Right lobe of liver (tissue), 6 donors: ENCODE results near the gene GCLC. TPM values are rescaled to one million over a fixed set of nuclear protein-coding genes. Genes with fewer than 3 reads are reported as not detected.

Experiments
- ATAC-seq, 4 donors: fragments of 200-7000 bp; cut with Tn5 transposase; one replicate each; pipeline ENCODE4 v1.9.1; 2020; ENCODE audit warnings: mild to moderate bottlenecking in 4 of 4, moderate library complexity in 4 of 4
- DNase-seq, 3 donors: peaks; one replicate each; pipeline ENCODE4 v3.0.0-alpha.2; 2020
- H3K27ac ChIP-seq, 3 donors: fragments of 200-600 bp; one replicate each; pipeline ENCODE4 v1.8.0; 2022
- H3K27me3 ChIP-seq, 2 donors: fragments of 200-600 bp; one replicate each; pipeline ENCODE4 v1.8.0; 2022
- H3K36me3 ChIP-seq, 4 donors: fragments of 200-600 bp; sonication (generic) in 1 of 4; one replicate each; pipeline versions ENCODE4 v1.5.1 to v1.8.0; 2017 to 2022; ENCODE audit warnings: control low read depth in 1 of 4
- H3K4me1 ChIP-seq, 4 donors: fragments of 200-600 bp; sonication (generic) in 1 of 4; one replicate each; pipeline versions ENCODE4 v1.5.1 to v1.8.0; 2017 to 2022; ENCODE audit warnings: control low read depth in 1 of 4
- H3K4me3 ChIP-seq, 3 donors: fragments of 200-600 bp; one replicate each; pipeline ENCODE4 v1.8.0; 2022
- H3K9me3 ChIP-seq, 4 donors: fragments of 200-600 bp; sonication (generic) in 1 of 4; one replicate each; pipeline versions ENCODE4 v1.5.1 to v1.8.0; 2017 to 2022; ENCODE audit warnings: control low read depth in 1 of 4
- POLR2A ChIP-seq: fragments of 450-650 bp; IDR thresholded peaks from one replicate; pipeline ENCODE4 v1.6.1; 2017; ENCODE audit warnings: antibody characterized with exemption, mild to moderate bottlenecking
- WGBS: methylation state at CpG from one replicate; pipeline ENCODE4 v1.1.6; 2018; ENCODE audit warnings: low coverage, low lambda C conversion rate; ENCODE audit not compliant: insufficient coverage; ENCODE audit errors: missing lambda C conversion rate; 5-methylcytosine and 5-hydroxymethylcytosine counted together
- intact Hi-C, 2 donors: fragments of 100-400 bp; cut with DNase I; formaldehyde crosslinking; loops; one replicate each; pipeline versions ENCODE4 v1.11.2 to v1.14.1; 2022
- total RNA-seq, 6 experiments: library from RNA; depleted of rRNA in 2 of 6; stranded (reverse); fragments of >200 nt in 2 of 6; fragmentation: NEBNext Ultra II Directional in 3 of 6; extraction: Animal tissue kit (Norgen Biotek cat#: 25700) in 3 of 6; gene quantifications; one replicate each; pipeline versions ENCODE4 v1.1.0 to v1.2.4, GENCODE V29; 2016 to 2023
- TF ChIP-seq, protein P1 (sequence below), 4 donors: fragments of 200-600 bp in 3 of 4; fragments of 450-650 bp in 1 of 4; IDR thresholded peaks; one replicate each; pipeline versions ENCODE4 v1.5.1 to v1.8.0; 2016 to 2022; ENCODE audit warnings: antibody characterized with exemption in 4 of 4, mild to moderate bottlenecking in 2 of 4
- donor health status: DM: no; HTN: yes; CAD: no.
- donor health status: DM: no; HTN: no; CAD: no.
- donor health status: DM: no; HTN: no; CAD: no.
- donor health status: DM: no; HTN: yes; CAD: no.
- donor health status: DM: no; HTN: yes; CAD: no.

The GCLC gene
- total RNA-seq, 6 experiments from 2014 or later = 56.8 to 140 (median 103) TPM

GRCh38 chr6:53587291-53587690 is 42.4 kb upstream of the GCLC start:
- intact Hi-C loops = no loop called here
- no peak for DNase-seq
- WGBS = 90% methylated on average over 1 of the region's 1 CpG

GRCh38 chr6:53585208-53585900 is 40.5 kb upstream of the GCLC start:
- peak in 3 of 4 donors; percentile 19 to 36 (median 25) for ATAC-seq
- H3K27me3 ChIP-seq = no peaks in the 10 kb centered on the region
- no peak overlapping the region for H3K27ac ChIP-seq
- no peaks in the 10 kb centered on the region for H3K36me3 ChIP-seq
- no peak overlapping the region for H3K4me3 ChIP-seq
- TF ChIP-seq, protein P1, sequence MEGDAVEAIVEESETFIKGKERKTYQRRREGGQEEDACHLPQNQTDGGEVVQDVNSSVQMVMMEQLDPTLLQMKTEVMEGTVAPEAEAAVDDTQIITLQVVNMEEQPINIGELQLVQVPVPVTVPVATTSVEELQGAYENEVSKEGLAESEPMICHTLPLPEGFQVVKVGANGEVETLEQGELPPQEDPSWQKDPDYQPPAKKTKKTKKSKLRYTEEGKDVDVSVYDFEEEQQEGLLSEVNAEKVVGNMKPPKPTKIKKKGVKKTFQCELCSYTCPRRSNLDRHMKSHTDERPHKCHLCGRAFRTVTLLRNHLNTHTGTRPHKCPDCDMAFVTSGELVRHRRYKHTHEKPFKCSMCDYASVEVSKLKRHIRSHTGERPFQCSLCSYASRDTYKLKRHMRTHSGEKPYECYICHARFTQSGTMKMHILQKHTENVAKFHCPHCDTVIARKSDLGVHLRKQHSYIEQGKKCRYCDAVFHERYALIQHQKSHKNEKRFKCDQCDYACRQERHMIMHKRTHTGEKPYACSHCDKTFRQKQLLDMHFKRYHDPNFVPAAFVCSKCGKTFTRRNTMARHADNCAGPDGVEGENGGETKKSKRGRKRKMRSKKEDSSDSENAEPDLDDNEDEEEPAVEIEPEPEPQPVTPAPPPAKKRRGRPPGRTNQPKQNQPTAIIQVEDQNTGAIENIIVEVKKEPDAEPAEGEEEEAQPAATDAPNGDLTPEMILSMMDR (IDR thresholded peaks at IDR 0.05) = no peak
- TF ChIP-seq POLR2A = no peak
- DNase-seq = no peak
- no peaks in the 10 kb centered on the region for H3K4me1 ChIP-seq
- WGBS = 74% methylated on average over 7 of the region's 7 CpGs
- intact Hi-C loops = no loop called here
- H3K9me3 ChIP-seq = no peaks in the 10 kb centered on the region

More at GRCh38 chr6:53587291-53587690, 42.4 kb upstream of the GCLC start:
- Histone ChIP-seq H3K27me3 (no peaks in the 10 kb centered on the region), H3K36me3 (no peaks in the 10 kb centered on the region), H3K9me3 (no peaks in the 10 kb centered on the region), H3K4me1 (no peaks in the 10 kb centered on the region), H3K4me3 (no peak overlapping the region), H3K27ac (no peak overlapping the region)
- ATAC-seq = no peak
- TF ChIP-seq, protein P1 (IDR thresholded peaks at IDR 0.05) = no peak
- no peak for TF ChIP-seq POLR2A

GRCh38 chr6:53584726-53585125 is 39.8 kb upstream of the GCLC start:
- Histone ChIP-seq H3K36me3 (no peaks in the 10 kb centered on the region), H3K9me3 (no peaks in the 10 kb centered on the region), H3K4me1 (no peaks in the 10 kb centered on the region), H3K27ac (no peak overlapping the region), H3K27me3 (no peaks in the 10 kb centered on the region), H3K4me3 (no peak overlapping the region)
- 87% methylated on average over 2 of the region's 2 CpGs for WGBS
- TF ChIP-seq POLR2A = no peak
- TF ChIP-seq, protein P1 (IDR thresholded peaks at IDR 0.05) = no peak
- DNase-seq (no peak), ATAC-seq (peak; percentile 24 to 48 (median 36))
- intact Hi-C loops = no loop called here

DNA sequence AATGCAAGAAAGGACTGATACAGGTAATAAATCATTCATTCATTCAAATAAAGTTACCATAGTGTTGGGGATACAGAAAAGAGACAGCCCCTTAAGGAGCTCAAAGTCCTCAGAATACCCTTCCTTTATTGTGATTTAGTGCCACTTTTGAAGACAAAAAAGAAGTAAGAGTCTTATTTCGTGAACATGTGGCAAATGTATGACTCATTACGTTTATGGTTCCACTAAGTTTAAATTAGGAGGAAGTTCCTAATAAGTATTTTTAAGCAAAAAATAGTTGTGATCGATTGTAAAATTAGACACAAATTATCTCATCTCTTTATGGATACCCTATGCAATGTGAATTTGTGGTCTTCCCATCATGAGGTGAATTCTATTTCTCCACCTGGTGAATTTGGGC is 38.5 kb upstream of the GCLC start:
- no peak overlapping the region for H3K27ac ChIP-seq
- H3K9me3 ChIP-seq = no peaks in the 10 kb centered on the region
- H3K4me3 ChIP-seq = no peak overlapping the region
- intact Hi-C loops = no loop called here
- ATAC-seq (no peak), DNase-seq (no peak)
- H3K4me1 ChIP-seq = no peaks in the 10 kb centered on the region
- WGBS = 75% methylated on average over 3 of the region's 3 CpGs
- H3K36me3 ChIP-seq = no peaks in the 10 kb centered on the region
- no peaks in the 10 kb centered on the region for H3K27me3 ChIP-seq
- TF ChIP-seq, protein P1 (IDR thresholded peaks at IDR 0.05) = no peak
- TF ChIP-seq POLR2A = no peak
